GM18517 (cell line): ENCODE measurements around the gene TFAP2A.

Experiments used
- ATAC-seq: cut with Tn5 transposase; IDR thresholded peaks from one replicate; pipeline ENCODE4 v1.9.1; 2021; ENCODE audit warnings: mild to moderate bottlenecking, moderate library complexity; ENCODE audit not compliant: unreplicated experiment

The TFAP2A gene

DNA sequence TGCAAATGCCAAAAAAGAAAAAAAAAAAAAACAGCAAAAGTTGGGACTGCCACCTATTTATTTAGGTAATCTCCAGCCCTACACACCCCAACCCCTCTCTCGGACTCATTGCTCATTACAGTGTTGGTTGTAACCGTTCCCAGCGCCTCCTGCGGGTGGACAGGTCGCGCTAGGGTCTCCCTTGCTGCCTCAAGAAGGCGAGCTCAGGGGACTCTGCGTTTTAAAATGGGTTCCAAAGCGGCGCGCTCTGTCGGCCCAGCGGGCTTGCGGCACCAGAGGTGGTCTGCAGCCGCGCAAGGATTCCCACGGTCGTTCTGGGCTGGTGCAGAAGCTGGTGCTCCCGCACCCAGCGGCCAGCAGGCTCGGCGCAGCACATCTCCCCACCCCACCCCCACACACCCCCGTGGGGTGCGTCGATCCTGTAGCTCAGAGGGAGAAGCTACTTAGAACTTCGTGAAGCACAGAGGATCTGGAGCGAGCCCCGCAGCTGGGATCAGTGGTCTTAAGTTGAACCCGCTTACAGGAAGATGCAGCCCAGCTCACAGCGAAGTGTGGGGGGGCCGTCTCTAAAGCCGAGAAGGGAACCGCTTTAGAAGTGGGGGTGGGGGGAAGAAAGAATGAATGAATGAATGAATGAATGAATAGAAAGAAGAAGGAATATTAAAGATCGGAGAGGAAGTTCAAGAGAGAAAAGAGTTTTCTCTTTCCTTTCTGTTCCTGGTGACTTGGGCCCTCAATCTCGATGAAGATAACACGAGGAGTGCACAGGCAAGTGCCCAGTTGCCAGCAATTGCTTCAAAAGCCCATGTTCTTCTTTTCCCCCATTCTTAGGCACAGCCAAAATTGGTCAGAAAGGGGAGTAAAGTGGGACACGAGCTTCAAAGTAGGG, 780 bp downstream of the TFAP2A start:
- no peak for ATAC-seq

DNA sequence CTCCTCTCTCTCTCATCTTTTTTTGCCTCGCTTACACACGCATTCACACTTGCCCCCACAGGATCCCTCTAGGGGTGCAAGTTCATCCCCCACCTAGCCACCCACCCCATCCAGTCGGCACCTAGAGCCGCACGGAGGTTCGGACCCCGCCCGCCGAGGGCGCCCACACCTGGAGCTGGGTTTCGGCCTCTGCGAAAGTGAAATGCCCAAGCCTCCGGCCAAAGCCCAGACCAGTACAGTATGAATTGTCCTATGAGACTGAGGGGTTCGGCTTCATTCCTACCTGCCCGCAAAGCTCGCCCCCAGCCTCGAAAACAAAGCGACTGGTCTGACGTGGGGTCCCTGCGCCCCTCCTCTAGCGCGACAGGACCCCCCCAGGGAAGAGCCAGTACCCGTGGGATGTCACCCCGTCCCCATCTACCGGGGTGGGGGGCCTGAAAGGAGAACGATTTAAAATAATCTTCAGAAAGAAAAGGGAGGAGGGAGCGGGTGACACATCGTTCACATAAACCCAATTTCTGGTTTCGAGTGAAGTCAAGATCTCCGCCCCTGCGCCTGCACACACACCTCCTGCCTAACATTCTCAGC, 1.5 kb downstream of the TFAP2A start:
- ATAC-seq = no peak

DNA sequence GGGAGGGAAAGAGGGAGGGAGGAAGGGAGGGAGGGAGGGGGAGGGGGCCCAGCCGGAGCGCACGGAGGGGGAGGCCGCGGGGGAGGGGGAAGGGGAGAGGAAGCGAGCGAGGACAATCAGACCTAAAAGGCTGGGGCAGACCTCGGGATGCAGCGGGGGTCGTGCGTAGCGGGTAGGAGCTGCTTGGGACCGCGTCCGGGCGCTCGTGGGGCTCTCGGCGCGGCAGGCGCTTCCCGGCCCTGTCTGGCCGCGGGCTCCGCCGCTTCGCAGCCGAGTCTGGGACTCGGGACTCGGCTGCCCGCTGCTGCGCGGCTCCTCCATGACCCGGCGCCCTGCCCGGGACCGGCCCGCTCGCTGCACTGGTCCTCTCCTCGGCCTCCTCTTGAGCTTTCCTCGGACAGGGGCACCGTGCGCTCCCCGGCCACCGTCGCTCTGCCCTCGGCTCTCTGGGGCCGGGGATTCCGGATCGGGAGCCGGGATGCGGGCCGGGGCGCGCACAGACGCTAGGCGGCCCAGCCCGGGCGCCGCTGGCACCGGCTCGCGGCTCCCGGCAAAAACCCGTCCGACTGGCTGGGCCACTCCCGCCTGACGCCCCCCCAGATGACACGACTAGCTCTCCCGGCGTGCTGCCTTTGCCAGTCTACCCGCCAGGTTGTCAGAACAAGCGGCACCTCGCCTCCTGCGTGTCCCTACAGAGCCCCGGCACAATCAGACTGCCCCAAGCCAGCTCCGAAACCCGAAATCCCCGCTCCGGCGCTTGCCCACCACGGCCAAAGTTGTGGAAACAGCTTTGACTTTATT, 2.2 kb downstream of the TFAP2A start:
- ATAC-seq = no peak

DNA sequence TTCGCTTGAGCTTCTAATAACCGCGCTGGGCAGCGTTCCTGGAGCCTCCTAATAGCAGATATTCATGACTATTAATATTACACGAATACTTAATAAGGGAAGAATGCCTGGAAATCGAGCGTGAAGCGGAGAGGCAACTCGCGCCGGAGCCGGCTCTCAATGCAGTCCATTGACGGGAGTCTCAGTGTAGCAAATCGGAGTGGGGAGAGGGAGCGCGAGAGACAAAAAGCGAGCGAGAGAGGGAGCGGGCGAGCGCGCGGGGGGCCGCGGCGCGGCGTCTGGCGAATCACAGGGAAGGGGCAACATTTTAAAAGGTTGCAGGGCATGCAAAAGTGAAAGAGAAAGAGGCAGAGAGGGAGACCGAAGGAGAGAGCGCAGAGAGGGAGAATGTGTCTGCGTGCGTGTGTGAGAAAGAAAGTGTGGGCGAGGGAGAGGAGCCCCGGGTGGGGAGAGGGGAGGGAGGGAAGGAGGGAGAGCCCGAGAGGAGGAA, 2.9 kb downstream of the TFAP2A start:
- ATAC-seq = peak; percentile 72

DNA sequence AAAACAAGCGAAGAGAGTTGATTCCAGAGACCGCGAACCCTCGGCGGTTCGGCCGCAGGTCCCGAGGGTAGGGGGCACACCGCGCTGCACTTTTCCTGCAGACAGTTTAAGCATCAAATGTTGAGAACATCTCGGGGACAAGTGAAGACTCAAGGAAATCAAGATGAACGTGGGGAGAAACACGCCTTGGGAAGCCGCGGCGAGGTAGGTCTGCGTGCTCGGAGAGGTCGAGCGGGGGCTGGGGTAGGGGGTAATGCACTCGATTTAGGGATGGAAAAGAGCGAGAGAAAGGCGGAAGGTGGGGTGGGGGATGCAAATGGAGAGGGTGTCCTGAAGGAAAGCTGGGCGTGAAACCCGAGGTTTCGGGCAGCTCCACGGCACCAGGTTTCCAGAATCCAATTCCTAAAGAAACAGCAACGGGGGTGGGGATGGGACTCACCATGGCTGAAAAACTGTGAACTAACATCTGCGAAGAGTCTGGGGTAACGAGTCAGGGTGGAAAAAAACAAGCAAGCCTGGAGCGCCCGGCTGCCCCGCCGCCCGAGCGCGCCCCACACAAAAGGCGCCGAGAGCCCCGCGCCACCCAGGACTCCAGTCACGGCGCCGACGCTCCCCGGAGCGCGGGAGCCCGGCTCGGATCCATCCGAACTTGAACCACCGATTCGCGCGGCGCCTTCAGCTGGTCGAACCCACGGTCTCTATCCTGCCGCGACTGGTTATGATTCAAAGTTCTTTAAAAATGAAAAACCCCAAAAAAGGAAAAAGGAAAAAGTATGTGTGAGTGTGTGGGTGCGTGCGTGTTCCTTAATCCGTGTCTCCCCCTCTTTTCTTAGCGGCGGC, 3.5 kb downstream of the TFAP2A start:
- ATAC-seq = peak; percentile 4

DNA sequence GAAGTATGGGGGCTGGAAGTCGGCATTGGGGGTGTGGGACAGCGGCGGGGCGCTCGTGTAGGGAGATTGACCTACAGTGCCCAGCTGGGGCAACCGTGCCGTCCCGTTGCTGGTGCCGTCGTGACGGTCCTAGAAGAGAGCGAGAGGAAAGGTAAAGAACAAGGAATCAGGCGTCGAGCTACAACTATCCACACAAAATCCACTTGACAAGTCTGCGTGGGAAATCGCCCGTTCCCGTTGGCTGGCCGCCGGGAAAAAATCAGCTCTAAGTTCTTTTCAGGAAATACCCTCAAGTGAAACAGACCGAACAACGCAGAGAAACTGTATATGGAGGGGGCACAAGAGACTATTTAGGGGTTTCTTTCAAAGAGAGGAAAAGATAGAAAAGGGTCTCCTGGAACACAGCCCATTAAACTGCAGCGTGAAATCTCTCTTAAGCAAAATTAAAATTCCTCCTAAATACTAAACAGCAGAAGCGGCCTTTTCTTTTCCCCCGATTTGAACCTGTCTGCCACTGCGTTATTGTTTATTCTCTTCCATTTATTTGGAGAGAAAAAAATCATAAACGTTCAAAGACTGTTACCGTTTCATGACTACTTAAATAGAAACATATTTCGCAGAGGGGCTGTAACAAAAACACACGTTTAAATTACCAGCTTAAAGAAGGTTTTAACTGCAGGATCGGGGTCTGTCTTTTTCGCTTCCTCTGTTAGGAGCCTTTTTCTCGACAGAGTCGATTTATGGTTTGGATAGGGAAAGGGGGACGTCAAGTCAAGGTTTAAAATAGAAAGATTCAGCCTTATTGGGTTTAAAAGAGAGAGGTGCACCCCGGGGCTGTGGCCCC, 4.4 kb downstream of the TFAP2A start:
- ATAC-seq = no peak

DNA sequence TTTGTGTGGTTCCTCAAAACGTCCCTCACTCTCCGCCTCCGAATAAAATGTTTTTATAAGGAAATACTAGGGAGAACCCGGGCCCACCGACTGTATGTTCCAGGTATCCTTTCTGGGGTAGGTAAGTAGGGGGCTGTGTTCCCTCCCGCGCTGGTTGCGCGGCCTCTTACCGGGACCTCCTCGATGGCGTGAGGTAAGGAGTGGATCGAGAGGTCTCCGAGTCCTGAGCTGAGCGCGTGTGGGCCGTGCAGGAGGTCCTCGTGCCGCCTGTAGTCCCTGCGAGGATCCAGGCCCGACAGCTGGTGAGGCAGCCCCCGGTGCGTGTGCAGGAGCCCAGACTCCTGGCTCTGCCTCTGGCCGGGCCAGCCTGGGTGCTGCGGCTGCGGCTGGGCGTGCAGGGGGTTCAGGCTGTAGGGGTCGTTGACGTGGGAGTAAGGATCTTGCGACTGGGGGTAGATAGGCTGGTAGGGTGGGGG, 5.1 kb downstream of the TFAP2A start:
- no peak for ATAC-seq

DNA sequence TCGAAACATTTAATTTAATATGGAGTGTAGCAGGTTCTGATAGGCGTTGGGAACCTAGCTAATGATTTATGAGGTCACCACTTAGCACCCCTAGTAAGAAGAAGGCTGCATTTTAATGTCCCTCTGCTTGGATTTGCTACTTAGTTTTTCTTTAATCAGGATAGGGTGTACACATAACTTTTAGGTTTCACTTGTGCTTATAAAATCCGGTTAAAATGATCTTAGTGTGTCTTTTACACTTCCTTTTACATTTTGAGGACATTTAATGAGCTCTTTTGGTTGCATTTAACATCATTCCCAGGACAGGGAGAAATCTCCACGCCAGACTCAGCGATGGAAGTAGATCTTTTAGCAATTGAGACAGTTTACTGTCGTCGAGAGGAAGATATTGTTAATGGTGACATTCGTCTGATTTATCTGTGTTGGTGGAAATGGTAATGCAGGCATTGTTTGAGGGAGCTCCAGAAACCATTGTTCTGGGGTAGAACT, 5.6 kb downstream of the TFAP2A start:
- ATAC-seq = no peak

DNA sequence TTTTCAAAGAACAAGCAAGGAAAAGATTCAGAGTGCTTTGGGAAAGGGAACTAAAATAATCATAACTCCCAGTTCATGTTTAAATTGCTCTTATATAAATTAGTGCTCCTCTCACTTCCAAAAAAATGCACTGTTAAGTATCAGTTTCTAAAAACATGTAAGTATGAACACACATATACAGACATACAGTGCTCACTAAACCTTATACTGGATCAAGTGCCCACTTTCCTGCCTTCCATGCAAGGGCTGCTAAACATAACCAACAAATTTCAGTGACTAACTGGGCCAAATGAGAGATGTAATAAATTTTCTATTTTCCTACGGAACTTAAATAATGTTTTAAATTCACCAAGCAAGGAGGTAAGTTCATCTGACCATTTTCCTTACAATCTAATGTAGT, 6.4 kb downstream of the TFAP2A start:
- ATAC-seq = no peak

DNA sequence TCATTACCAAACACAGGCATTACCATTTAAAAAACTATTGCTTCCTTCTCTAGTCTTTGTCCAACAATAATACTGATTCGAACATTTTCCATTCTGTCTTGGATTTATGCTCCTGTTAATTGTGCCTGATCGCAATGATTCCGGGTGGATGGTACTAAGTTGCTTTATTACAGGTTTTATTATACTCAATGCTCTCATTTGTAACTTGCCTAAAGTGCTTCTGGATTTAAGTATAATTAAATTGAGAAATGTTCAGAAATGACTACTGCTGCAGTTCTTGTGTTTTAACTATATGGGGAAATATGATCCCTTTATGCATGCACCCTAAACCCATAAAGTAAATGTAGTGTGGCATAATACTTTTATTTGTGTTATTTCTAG, 7.2 kb downstream of the TFAP2A start:
- ATAC-seq = no peak

DNA sequence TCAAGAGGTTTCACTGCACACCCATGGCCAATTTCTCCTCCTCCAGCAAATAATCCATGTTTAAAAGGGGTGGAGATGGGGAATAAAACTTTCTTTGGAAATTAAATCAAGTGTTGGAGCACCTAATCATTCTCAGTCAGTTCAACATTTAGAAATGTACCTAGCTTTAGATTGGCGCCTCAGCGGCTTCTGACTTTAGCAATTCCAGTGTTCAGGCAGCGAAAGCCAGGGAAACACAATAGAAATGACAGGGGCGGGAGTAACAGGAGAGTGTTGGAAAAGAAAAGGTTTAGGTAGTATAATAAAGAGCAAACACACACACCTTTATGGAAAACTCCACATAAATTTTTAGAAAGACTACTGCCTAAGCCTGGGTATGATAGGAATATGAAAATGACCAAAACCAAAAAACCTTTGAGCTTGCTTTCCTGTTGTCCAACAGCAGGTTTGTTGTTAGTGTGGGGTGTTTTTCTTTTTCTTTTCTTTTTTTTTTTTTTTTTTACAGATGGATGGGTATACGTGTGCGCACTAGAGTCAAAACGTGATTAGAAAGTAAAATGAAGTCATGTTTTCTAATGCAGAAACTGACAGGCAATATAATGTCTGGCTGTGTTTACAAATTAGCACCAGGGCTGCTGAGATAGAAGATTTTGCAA, 7.7 kb downstream of the TFAP2A start:
- no peak for ATAC-seq

DNA sequence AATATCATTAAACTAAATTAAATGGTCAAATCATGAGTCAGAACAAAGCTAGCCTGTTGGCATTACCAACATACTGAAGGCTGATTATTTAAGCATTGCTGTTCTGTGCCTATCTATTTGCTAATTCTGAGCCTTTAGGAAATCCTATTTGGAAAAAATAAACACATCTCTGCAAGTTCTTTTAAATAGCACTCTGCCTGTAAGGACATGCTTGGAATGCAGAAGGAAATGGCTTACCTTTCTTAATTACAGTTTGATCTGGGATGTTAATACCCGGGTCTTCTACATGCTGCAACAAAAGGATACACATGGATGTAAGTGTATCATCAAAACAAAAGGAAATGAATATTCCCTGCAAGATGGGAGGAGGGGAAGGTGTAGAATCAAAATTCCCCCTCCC, 8.3 kb downstream of the TFAP2A start:
- ATAC-seq = no peak

DNA sequence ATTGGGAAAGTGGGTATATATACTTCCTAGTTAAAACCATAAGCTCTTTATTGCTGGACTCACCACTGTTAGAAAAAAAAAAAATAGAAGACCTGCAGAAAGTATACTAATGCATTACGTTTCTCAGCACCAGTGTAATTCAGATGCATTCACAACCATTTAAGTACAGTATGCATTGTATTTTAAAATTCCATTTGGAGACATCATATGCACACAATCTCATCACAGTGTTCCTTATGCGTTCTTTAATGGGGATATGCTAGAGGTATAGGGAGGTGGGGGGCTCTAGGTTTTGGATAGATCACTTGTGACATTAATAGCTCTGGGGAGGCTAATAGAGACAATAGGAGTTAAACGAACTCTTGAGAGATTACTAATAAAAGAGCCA, 9.4 kb downstream of the TFAP2A start:
- no peak for ATAC-seq

DNA sequence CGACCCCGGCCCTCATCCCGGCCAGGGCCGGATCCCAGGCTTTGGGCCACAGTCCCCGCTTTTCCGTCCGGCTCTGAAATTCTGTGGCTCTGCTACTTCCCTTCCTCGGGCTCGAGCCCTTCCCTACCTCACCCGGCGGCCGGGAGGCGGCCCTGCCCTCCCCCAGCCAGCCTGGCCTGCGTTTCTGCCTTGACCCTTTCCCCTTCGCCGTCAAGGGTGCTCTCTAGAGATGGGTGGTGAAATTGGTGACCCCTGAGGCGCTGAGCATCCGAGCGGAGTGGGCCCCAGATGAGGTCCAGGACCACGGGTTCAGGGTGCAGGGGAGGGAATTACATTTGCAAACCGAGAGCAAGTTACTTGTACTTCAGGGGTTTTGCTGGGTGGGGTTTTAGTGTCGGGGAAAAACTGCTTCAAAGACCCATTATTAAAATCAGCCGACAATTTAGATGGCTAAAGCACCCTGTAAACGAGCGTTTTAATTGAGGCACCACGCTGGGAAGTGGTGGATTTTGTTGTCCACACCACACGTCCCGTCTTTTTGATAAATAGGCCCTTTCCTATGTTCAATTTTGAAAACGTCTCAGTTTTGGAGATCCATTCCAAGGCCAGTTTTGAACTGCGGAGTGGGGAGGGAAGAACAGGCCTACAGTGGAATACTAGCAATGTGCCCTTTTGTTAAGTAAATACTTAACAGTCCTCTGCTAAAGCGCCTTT, 9.9 kb downstream of the TFAP2A start:
- ATAC-seq = no peak

DNA sequence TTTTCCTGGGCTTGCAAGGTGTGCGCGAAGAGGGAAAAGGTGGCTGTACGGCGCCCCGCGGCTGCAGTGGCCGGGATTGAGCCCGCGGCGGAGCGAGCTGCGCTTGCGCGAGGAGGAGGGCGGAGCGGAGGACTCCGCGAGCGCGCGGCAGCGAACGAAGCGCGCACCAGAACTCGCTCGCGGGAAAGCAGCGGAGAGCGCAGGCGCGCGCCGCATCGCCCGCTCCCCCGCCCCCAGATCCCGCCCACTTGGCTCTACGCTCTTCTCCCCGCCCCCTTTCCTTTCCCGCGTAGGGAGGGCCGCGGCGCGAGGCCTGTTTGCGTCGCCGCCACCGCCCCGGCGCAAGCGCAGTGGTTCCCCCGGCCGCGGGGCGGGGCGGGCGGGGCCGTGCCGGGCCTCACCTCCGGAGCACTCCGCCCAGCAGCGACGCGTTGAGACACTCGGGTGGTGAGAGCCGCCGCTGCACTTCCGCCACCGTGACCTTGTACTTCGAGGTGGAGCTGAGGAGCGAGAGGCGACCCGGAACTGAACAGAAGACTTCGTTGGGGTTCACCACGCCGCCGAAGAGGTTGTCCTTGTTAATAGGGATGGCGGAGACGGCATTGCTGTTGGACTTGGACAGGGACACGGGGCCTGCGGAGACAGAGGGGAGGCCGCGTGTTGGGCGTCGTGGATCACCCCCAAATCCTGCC, 10.6 kb downstream of the TFAP2A start:
- ATAC-seq = peak; percentile 90

DNA sequence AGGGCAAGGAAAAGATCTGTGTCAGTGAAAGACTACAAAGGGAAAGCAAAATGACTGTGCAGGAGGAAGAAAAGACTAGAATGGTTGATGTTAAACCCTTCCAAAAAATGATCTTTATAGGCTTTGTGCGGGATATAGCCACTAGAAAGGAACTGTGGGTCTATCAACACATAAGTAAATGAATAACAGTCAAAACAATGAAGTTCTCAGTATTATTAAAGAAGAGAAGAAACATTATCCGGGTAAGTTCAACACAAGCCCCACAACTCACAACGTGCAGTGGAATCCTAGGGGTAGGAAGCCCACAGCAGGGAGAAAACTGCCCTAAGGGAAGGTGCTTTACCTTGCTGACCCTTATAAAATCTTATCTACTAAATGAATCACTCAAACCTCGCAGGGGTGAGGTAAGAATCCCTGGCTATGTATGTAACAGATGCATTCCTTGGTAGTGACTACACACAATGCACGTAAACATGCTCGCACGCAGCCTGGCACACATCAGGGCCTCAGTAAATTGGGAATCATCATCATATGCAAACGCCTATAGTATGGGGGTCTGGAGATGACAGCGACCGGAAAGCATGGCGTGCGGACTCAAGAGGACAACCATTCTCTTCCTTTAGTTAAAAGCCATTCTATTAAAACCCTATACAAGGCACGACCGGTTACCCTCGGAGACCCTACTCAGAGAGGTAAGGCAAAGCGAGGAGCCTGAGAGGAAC, 11.3 kb downstream of the TFAP2A start:
- peak; percentile 32 for ATAC-seq

DNA sequence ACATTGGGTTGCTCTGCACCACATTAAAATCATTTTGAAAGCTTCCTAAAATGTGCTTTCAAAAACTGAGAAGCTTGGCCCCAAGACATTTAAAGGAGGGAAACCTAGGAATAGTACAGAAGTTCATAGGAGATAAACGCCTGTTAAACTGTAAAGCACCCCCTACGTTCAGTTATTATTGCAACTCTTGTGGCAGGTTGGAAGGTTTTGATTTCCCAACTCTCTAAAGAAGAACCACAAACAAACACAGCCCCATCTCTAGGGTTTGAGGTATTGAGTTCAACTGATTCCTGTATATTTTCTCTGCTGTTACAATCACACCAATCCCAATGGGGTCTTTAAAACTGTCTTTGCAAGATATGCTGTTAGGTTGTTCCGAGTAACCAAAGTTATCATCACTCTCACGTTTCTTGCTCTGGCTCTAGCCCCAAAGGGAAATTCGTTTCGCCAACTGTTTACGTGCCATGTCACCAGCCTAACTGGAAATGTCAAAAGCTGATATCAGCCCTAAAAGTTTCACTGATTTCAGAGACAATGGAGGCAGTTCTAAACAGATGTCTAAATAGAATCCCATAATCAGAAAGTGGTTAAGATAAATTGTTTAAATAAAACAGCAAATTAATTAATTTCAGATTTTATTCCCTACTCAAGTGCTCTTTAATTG, 12.1 kb downstream of the TFAP2A start:
- ATAC-seq = no peak
